ENCODE measurements around the gene QSOX2. TPM values are rescaled to one million over a fixed set of nuclear protein-coding genes. Genes with fewer than 3 reads are reported as not detected.

Gene QSOX2
- polyA plus RNA-seq, 1 experiment, result 14.7 TPM

- no peaks in the 10 kb centered on the region; the same call in 1 of the 2 replicates for H3K9me3 ChIP-seq (ENCODE audit: control insufficient read depth, insufficient read depth, low read length)
- no peak for DNase-seq (ENCODE audit: low read depth, low spot score)
- peaks cover 83% of the 10 kb centered on the region for H3K27me3 ChIP-seq (ENCODE audit: control insufficient read depth, insufficient read depth, low read length)
- CTCF ChIA-PET, result no interaction called here
- H3K4me3 ChIP-seq (ENCODE audit: low read depth, low read length), result no peak overlapping the region
- H3K27ac ChIP-seq (ENCODE audit: low read depth, low read length), result no peak overlapping the region
- TF ChIP-seq, protein P1, sequence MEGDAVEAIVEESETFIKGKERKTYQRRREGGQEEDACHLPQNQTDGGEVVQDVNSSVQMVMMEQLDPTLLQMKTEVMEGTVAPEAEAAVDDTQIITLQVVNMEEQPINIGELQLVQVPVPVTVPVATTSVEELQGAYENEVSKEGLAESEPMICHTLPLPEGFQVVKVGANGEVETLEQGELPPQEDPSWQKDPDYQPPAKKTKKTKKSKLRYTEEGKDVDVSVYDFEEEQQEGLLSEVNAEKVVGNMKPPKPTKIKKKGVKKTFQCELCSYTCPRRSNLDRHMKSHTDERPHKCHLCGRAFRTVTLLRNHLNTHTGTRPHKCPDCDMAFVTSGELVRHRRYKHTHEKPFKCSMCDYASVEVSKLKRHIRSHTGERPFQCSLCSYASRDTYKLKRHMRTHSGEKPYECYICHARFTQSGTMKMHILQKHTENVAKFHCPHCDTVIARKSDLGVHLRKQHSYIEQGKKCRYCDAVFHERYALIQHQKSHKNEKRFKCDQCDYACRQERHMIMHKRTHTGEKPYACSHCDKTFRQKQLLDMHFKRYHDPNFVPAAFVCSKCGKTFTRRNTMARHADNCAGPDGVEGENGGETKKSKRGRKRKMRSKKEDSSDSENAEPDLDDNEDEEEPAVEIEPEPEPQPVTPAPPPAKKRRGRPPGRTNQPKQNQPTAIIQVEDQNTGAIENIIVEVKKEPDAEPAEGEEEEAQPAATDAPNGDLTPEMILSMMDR (IDR thresholded peaks at IDR 0.05; ENCODE audit: low read depth, low read length), result no peak
- POLR2A ChIA-PET, result no interaction called here
These were observed 46.0 kb downstream of the QSOX2 start for GRCh38 chr9:136199391-136200288.

DNA sequence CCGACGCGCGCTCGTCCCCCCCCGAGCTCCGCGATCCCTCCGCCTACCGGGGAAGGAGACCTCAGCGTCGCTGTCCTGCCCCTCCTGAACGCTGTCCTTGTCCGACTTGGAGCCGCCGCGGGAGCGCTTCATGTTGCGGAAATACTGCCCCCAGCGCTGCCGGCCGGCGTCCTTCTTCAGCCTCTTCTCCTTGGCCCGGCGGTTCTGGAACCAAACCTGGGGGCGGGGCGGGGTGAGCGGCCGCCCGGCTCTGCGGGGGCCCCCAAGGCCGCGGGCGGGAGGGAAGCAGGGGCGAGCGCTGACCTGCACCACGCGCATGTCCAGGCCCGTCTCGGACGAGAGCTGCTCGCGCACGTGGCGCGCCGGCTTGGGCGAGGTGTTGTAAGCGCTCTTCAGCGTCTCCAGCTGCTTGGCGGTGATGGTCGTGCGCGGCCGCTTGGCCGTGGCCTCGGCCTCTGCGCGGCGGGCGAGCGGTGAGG, 47.0 kb downstream of the QSOX2 start:
- Histone ChIP-seq H3K4me3 (ENCODE audit: low read depth, low read length) (no peak overlapping the region), H3K9me3 (ENCODE audit: control insufficient read depth, insufficient read depth, low read length) (no peaks in the 10 kb centered on the region; the same call in 1 of the 2 replicates), H3K27me3 (ENCODE audit: control insufficient read depth, insufficient read depth, low read length) (peaks cover 82% of the 10 kb centered on the region), H3K27ac (ENCODE audit: low read depth, low read length) (no peak overlapping the region)
- ChIA-PET POLR2A (interaction anchor here (0.5 kb wide), 1 partner anchor 147 kb away, joined by 4 read pairs; no protein-coding TSS in a partner anchor), CTCF (interaction anchor here (0.6 kb wide), 1 partner anchor 1467 kb away, joined by 3 read pairs; no protein-coding TSS in a partner anchor)
- no peak for DNase-seq (ENCODE audit: low read depth, low spot score)
- TF ChIP-seq, protein P1 (IDR thresholded peaks at IDR 0.05; ENCODE audit: low read depth, low read length), result no peak

DNA sequence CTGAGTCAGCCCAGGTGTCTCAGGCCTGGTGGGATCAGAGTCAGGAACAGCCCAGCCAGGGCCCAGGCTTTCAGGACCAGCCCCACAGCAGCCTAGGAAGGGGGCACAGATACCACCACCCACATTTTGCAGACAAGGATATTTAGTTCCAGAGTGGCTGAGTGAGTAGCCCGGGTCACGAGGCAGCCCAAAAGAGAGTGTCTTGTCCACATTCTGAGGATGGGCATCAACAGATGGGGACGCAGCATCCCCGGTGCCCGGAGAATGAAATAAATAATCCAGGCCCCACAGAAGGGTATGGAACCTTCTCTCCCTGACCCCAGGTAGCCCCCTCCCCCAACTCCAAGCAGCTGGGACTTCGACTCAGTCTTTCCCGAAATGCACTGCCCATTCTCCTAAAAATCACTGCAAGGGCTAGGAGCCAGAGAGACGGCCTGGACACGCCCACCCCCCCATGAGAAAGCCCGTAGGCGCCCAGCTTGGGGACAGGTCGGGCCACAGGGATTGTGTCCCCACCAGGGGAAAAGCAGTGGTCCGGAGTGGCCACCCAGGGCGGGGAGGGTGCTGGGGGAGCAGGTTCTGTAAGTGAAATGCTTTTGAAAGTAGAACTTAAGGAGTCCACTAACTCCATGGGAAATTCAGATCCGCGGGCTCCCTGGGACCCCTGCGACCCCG, 47.5 kb downstream of the QSOX2 start:
- TF ChIP-seq, protein P1 (IDR thresholded peaks at IDR 0.05; ENCODE audit: low read depth, low read length), result no peak
- ChIA-PET CTCF (interaction anchor here (0.6 kb wide), 1 partner anchor 1467 kb away, joined by 3 read pairs; no protein-coding TSS in a partner anchor), POLR2A (interaction anchor here (0.5 kb wide), 1 partner anchor 146 kb away, joined by 4 read pairs; no protein-coding TSS in a partner anchor)
- Histone ChIP-seq H3K27me3 (ENCODE audit: control insufficient read depth, insufficient read depth, low read length) (peaks cover 80% of the 10 kb centered on the region), H3K27ac (ENCODE audit: low read depth, low read length) (no peak overlapping the region), H3K4me3 (ENCODE audit: low read depth, low read length) (no peak overlapping the region), H3K9me3 (ENCODE audit: control insufficient read depth, insufficient read depth, low read length) (no peaks in the 10 kb centered on the region; the same call in 1 of the 2 replicates)
- no peak for DNase-seq (ENCODE audit: low read depth, low spot score)

- TF ChIP-seq, protein P1 (IDR thresholded peaks at IDR 0.05; ENCODE audit: low read depth, low read length), result no peak
- no peak for DNase-seq (ENCODE audit: low read depth, low spot score)
- Histone ChIP-seq H3K9me3 (ENCODE audit: control insufficient read depth, insufficient read depth, low read length) (no peaks in the 10 kb centered on the region; the same call in 1 of the 2 replicates), H3K4me3 (ENCODE audit: low read depth, low read length) (no peak overlapping the region), H3K27ac (ENCODE audit: low read depth, low read length) (no peak overlapping the region), H3K27me3 (ENCODE audit: control insufficient read depth, insufficient read depth, low read length) (peaks cover 83% of the 10 kb centered on the region)
- CTCF ChIA-PET, result no interaction called here
- POLR2A ChIA-PET, result no interaction called here
These were observed 48.3 kb downstream of the QSOX2 start for GRCh38 chr9:136197084-136197875.

All from AG04450 (cell line).